Stimulated activated CD4-positive, alpha-beta T cell treated with anti-CD3 and anti-CD28 coated beads, Interleukin-1b, Interleukin-23, amount 100 ng/mL, for 48 hours (primary cell): ENCODE data around the gene MYO7B.

ENCODE experiments used
- DNase-seq: peaks from one replicate; pipeline ENCODE4 v3.0.0-alpha.2; 2020

Gene MYO7B

DNA sequence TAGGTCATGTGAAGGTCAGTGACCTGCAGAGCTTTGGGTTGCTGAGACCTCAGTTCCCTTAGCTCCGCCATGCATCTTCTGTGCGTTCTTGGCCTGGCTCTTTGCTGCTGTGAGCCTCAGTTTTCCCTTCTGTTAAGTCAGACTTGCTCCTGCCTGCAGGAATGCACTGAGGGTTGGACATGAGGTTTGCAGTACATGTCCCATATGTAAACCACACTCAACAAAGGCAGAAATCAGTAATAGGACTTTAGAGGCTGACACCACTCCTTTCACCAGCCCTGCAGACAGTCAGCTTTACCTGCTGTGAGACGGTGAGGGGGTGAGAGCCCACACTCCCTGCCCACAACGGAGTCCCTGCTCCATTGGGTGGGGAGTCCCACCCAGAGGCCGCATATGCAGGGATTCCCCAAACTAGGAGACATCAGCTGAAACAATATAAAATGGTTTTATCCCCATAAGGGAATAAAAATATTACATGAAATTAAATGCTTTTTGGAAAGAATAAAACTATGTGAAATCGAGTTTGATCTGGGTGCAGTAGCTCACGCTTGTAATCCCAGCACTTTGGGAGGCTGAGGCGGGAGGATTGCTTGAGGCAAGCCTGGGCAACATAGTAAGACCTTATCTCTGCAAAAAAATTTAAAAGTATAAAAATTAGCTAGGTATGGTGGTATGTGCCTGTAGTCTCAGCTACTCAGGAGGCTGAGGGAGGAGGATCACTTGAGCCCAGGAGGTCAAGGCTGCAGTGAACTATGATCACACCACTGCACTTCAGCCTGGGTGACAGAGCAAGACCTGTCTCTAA lies 55.1 kb downstream of the MYO7B start:
- DNase-seq = no peak

DNA sequence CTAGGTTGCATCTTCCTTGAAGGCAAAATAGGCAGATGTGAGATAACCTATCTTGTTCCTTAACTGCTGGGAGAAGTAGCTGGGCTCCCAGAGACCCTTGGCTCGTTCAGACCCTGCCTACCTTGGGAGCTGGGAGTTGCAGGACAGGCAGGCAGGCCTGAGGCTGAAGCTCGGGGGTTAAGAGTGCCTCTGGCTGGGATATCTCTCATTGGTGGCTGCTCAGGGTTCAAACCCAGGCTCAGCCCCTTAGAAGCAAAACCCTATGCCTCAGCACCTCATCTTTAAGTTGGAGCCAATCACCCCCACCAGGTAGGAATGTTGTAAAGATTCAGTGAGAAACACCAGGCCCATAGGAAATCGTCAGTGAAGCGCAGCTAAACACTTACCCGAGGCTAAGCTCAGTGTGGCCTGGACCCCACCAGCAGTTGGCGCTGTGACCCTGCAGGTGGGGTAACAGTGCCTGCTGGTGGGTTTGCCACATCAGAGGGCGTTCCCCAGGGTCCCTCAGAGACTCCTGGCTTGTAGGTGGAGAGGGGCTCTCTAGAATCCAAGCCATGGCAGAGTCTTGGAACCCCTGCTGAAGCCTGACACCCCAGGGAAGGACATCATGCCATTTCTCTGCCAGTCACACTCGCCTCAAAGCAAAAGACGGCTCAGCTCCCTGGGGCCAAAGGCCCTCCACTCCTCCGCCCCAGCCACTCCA lies 55.9 kb downstream of the MYO7B start:
- DNase-seq = peak; percentile 61

DNA sequence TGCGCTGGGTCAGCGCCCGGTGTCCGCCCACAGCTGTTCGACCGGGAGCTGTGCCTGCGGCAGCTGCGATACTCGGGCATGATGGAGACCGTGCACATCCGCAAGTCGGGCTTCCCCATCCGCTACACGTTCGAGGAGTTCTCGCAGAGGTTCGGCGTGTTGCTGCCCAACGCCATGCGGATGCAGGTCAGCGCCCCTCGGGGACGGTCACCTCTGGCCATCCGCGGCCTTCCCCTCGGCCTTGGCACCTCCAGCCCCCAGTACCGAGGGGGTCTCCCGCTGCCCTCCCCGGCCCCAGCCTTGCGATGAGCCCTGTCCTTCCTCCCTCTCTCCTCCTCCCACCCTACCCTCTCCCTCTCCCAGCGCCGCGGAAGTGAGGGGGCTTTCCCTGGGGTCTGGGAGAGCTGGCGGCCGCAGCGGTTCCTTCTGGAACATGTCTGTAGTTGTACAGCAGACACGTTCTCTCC lies 57.3 kb downstream of the MYO7B start:
- DNase-seq = no peak

DNA sequence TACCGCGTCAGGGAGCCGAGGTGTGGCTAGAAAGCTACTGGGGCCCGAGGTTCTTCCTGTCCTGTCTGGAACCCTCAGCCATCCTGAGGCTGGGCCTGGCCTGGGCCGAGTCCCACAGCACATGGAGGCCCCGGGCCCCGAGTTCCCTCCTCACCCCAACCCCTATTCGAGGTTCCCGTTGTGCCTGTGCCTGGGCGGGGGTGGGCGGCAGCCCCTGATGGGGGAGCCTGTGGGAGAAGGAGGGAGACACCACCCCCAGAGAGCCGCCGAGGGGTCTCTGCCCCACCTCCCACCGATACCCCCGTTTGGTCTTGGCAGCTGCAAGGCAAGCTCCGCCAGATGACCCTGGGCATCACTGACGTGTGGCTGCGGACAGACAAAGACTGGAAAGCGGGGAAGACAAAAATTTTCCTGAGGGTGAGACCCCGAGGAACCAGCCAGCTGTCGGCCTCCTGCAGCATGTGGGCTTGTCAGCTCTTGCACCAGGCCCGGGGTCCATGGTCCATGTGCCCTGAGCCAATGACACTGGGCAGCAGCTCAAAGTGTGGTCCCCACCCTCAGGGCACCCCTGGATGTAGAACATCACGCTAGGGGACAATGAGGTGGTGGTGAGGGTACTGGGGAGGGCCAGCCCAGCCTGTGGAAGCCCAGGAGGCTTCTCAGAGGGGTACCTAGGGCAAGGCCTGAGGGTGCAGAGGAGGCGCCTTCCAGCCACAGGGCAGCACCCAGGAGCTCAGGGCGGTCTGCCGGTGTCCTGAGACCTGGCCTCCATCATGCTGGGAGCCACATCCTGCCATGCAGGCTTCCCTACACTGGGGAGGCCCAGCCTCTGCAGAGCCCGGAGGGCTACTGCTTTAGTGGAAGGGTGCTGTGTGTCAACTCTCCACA lies 58.0 kb downstream of the MYO7B start:
- DNase-seq = no peak

DNA sequence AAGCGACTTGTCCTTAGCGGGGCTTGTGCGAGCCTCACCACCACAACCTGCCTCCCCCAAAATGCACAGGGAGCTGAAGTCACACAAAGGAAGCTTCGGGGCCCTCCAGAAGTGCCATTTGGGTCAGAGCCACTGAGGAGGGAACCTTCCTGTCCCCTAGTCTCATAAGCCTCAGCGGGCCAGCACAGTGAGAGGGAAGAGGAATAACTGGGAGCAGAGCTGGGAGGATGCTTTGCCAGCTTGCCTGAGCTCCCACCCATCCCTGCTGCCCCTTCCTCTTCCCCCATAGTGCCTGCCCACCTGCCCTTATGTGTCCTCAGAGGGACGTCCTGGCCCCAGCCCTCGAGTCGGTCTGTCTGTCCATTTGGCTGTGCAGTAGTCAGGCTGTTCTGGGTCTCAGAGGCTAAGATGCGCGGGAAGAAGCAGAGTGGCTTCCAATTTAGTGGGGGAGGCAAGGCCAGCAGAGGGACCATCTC lies 58.7 kb downstream of the MYO7B start:
- DNase-seq = no peak

DNA sequence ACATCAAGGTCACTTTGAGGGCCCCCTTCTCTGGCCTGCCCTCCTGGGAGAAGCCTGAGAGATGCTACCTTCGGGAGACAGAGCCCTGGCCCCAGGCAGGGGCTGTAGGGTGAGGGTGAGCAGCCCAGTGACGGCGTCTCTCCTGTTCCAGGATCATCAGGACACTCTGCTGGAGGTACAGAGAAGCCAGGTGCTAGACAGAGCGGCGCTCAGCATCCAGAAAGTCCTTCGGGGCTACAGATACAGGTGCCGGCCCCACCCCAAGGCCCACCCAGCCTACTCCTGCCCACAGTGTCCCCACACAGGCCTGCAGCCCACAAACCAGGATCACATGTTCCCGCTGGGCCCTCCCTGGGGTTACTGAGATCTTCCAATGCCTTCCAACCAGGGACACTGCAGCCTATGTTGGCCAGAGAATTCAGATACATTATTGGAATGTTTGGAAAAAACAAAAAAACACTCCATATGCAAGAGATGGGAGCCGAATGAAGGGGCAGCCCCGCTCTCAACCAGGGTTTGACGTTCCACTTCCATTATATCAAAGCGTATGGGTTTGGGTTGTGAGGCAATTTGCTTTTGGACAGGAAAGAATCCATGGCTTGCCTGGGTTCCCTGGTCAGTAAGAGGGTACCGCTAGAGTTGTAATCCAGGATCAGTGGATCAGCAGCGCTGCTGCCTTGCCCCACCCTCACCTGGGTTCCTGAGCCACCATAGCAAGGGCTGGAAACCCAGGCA lies 61.0 kb downstream of the MYO7B start:
- no peak for DNase-seq

DNA sequence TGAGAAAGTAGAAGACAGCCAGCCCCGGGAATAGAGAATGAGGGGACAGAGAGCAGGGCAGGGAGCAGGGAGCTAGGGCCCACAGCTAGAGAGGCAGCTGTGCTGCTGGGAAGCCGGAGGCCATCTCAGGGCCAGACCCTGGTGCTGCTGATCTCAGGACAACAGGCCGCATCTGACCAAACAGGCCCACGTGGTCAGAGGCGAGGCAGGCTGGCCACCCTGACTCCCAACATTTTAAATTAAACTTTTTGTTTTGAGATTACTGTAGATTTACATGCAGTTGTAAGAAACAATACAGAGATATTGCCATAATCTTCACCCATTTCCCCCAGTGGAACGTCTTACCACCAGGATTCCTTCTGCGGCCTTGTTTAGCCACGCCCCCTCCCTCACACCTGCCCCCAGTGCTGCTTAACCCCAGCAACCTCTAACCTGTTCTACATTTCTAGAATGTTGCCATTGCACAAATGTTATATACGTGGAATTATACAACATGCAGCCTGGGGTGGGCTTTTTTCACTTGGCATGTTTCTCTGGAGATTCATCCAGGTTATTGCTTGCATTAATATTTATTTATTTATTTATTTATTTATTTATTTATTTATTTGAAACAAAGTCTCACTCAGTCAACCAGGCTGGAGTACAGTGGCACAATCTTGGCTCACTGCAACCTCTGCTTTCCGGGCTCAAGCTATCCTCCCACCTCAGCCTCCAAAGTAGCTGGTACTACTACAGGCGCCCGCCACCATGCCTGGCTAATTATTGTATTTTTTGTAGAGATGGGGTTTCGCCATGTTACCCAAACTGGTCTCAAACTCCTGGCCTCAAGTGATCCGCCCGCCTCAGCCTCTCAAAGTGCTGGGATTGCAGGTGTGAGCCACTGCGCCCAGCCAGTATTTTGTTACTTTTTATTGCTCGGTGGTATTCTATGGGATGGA lies 61.8 kb downstream of the MYO7B start:
- DNase-seq = no peak

DNA sequence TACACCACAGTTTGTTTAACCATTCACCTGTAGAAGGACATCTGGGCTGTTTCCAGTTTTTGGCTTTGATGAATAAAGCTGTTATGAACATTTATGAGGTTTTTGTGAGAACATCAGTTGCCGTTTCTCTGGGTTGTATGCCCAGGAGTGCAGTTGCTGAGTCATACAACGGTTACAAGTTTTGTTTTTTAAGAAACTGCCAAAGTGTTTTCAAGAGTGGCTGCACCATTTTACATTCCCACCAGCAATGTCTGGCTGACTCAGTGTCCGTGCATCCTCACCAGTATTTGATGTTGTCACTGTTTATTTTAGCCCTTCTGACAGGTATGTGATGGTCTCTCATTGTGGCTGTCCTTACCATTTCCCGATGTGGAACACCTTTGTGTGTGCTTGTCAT lies 62.5 kb downstream of the MYO7B start:
- DNase-seq = no peak

DNA sequence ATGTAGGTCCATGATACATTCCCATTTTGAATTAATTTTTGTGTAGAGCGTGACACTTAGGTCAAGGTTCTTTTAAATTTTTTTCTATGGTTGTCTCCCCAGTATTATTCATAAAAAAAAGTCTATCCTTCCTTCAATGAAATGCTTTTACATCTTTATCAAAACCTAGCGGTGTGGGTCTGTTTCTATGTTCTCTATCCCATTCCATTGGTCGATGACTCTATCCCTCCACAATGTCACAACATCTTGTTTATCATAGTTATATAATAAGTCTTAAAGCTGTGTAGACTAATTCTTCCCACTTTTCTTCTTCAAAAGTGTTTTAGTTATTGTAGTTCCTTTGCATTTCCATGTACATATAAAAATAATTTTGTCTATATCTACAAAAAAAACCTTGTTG lies 63.2 kb downstream of the MYO7B start:
- no peak for DNase-seq

DNA sequence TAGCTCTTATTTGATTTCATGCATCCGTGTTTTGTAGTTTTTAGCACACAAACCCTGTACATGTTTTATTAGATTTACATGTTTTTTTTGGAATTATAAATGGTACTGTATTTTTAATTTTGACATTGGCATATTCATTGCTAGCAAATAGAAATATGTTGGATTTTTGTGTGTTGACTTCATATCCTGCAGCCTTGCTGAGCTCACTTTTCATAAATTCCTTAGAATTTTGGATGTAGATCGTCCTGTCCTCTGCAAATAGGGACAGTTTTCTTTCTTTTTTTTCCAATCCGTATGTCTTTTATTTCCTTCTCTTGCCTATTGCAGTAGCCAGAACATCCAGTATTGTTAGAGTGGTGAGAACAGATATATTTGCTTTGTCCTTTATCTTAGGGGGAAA lies 63.7 kb downstream of the MYO7B start:
- no peak for DNase-seq

DNA sequence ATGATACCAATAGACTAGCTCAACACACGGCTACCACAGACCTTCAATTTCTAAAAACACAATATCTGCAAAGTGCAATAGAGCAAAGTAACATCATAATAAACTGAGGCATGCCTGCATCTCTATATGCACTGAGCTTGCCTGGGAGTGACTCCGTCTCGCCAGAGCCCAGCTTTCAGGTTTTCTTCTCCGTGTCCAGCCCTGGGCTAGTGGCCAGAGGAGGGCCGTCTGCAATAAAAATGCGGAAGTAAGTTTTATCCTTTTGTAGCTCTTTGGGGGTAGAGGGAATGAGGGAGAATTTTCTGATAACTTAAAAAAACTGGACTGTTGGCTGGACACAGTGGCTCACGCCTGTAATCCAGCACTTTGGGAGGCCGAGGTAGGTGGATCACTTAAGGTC lies 69.5 kb downstream of the MYO7B start:
- no peak for DNase-seq

DNA sequence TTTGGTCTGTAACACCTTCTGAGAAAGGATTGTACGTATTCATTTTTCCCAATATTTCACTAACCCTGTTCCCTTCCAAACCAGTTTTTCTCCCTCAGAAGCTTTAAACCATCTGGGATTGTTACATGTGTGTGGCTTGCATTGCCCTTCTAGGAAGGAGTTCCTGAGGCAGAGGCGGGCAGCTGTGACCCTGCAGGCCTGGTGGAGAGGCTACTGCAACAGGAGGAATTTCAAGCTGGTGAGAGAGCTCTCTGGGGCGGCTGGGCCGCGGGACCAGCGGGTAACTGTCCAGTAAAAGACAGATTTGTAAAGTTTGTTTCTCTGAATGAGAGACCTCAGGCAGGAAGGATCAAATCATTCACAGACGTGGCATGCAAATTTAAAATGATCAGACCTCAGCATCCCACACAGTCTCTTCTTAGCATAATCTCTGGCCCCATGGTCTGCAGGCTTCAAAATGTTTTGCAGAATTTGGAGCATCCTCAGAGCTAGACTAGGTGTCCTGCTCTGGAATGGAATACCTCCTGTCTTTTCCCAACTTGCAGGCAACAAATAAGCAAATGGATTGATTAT lies 70.3 kb downstream of the MYO7B start:
- no peak for DNase-seq

DNA sequence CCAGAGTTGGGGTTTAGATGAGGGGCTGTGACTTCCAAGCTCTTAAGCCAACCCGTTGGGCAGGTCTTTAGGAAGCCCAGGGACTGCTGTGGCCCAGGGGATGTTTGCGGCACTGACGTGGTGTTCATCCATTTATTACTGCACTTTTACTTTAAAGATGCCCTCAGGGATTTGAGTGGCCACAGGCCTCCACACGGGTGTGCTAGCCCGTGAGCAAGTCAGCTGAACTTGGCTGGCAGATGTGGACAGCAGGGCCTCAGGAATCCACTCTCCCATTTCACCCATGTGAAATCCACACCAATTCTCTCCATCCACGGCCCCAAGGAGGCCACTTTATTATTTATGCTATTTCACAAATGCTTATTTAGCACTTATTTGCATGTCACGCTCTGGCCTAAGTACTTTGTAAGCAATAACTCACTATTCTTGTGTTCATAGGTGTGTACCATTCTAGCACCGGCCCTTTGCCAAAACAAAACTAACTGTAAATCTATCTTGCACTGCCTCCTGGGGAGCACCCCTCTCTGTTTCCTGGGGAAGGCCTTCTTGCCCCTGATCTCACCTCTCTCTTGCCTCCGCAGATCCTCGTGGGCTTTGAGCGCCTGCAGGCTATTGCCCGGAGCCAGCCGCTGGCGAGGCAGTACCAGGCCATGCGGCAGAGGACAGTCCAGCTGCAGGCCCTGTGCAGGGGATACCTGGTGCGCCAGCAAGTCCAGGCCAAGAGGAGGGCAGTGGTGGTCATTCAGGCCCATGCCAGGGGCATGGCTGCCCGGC lies 71.3 kb downstream of the MYO7B start:
- no peak for DNase-seq

DNA sequence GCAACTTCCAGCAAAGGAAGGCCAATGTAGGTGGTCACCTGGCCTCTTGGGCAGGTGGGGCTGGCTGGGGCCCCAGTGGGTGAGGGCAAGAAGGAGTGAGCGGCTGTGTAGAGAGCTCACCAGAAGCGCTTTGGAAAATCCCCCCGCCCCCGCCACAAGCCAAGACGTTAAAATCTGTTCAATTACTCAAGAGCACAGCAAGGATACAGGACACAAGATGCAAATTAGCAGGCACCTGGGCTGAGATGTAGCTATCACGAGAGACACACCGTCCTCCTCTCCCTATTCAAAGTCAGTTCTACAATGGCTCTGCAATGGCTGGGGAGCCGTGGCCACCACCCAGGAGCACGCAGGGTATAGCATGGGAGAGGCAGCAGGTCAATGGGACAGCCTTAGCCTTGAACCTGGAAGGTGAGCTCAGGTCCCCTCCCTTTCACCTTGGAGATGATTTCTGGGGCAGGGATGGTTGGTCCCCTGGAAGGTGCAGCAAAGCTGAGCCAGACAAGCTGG lies 72.0 kb downstream of the MYO7B start:
- no peak for DNase-seq

DNA sequence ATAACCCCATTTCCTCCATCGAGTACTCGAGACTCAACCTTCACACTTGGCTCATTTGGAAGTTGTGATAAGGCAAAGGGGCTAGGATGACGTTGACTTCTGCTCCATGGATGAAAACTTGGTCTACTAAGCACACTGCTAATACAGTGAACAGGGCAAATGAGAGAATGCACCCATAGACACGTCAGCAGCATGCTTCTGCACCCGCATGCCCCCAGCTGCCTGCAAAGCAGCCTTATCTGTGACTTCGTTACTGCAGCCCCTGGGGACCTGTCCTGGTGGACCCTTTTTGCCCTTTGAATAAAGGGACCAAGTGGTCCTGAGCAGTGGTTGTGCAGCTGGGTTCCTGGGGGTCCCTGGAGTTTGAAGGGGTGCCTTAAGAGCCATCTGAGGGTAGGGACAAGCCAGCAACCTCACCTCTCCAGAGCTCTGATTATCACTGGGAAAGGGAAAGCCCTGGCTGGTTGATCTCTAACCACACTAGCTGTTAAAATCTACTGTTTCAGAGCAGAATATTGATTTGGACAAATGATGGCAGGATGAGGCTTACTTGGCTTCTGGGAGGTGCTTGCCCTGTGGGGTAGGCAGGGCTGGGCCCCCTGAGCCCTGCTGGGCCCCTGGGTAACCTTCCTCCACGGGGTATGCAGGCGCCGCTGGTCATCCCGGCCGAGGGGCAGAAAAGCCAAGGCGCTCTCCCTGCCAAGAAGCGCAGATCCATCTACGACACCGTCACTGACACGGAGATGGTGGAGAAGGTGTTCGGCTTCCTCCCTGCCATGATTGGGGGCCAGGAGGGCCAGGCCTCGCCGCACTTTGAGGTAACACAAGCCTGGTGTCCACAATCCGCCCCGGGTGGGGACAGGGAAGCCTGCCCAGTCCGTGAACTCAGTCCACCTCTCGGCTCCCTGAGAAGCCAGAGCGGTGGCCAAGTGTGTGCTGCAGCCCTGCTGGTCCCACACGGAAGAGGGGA lies 72.9 kb downstream of the MYO7B start:
- no peak for DNase-seq

DNA sequence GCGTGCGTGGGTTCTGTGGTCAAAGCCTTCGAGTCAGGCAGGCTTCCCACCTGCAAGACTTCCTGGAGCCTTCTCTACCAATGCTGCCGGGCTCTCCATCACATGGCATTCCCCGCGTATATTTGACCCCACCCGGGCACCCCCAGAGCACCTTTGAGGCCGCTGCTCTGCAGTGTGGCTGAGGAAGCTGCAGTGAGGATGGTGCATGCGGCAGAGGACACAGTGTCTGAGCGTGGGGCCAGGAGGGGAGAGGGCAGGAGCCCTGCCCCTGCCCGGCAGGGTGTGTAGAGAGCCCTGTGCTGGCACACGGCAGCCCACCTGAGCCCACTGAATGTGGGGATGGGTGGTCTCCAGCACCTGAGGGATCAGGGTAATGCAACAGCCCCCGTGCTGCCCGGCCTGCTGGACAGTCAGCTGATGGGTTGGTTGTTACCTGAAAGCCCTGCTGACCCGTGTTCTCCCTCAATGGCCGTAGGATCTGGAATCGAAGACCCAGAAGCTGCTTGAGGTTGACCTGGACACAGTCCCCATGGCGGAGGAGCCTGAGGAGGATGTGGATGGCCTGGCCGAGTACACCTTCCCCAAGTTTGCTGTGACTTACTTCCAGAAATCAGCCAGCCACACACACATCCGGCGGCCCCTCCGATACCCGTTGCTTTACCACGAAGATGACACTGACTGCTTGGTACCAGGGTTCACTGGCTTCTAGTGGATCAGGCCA lies 73.7 kb downstream of the MYO7B start:
- DNase-seq = no peak

DNA sequence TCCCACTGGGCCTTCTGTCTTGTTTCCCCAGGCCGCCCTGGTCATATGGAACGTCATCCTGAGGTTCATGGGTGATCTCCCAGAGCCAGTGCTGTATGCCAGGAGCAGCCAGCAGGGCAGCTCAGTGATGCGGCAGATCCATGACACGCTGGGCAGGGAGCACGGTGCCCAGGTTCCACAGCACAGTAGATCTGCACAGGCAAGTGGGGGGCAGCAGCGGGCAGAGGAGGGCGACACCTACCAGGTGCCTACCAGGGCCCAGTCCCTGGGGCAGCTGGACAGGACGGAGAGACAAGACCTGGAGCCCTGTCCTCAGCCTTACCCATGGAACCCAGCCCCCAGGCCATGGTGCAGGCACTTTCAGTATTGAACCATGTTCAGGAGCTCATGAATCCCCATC lies 74.3 kb downstream of the MYO7B start:
- no peak for DNase-seq

DNA sequence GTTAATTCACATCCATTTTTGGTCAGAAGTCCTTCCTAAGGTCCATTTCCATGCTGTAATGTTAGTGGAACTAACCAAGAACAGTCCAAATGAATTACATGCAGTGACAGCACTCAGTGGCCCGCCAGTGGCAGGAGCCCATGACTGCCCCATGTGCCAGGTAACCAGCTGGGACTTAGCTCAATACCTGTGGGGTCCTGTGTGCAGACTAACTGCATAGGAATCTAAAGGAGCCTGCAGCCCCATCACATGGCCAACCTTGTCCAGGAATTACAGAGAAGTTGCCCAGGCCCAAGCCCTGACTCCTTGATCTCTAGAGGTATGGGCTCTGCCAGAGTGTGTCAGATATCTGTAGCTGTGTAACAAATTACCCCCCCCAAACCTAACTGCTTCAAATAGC lies 75.1 kb downstream of the MYO7B start:
- DNase-seq = no peak
